Suprapubic skin (tissue), 4 donors: ENCODE measurements around the gene ETS1. TPM values are rescaled to one million over a fixed set of nuclear protein-coding genes. Genes with fewer than 3 reads are reported as not detected.
A peak's percentile ranks its signal among the peaks of the same experiment; 100 is the strongest.

Experiments
- DNase-seq, 2 donors: peaks; one replicate each; pipeline ENCODE4 v3.0.0-alpha.2; 2019; ENCODE audit warnings: low spot score in 2 of 2
- H3K27ac ChIP-seq: fragments of 200-600 bp; sonication (generic); one replicate; pipeline ENCODE4 v1.5.1; 2019
- H3K27me3 ChIP-seq: fragments of 200-600 bp; sonication (generic); one replicate; pipeline ENCODE4 v1.5.1; 2019
- H3K36me3 ChIP-seq: fragments of 200-600 bp; sonication (generic); one replicate; pipeline ENCODE4 v1.5.1; 2019
- H3K4me1 ChIP-seq: fragments of 200-600 bp; sonication (generic); one replicate; pipeline ENCODE4 v1.5.1; 2019
- H3K4me3 ChIP-seq: fragments of 200-600 bp; sonication (generic); one replicate; pipeline ENCODE4 v1.5.1; 2019; ENCODE audit warnings: mild to moderate bottlenecking
- H3K9me3 ChIP-seq: fragments of 200-600 bp; sonication (generic); one replicate; pipeline ENCODE4 v1.5.1; 2019
- EP300 ChIP-seq: sonication (generic); formaldehyde crosslinking; IDR thresholded peaks from one replicate; pipeline ENCODE4 v1.6.1; 2017; ENCODE audit warnings: antibody characterized with exemption
- POLR2A ChIP-seq, 2 donors: fragments of 450-650 bp; IDR thresholded peaks; one replicate each; pipeline ENCODE4 v1.6.1; 2017; ENCODE audit warnings: antibody characterized with exemption in 2 of 2, mild to moderate bottlenecking in 2 of 2, moderate library complexity in 2 of 2
- POLR2AphosphoS5 ChIP-seq, 3 donors: sonication (generic); formaldehyde crosslinking; IDR thresholded peaks; one replicate each; pipeline ENCODE4 v1.6.1; 2017; ENCODE audit warnings: antibody characterized with exemption in 3 of 3
- WGBS: methylation state at CpG from one replicate; pipeline ENCODE4 v1.1.5; 2018; 5-methylcytosine and 5-hydroxymethylcytosine counted together
- total RNA-seq, 4 donors: library from RNA; depleted of rRNA; stranded (reverse); fragments of >200 nt; gene quantifications; one replicate each; pipeline ENCODE4 v1.1.0, GENCODE V29; 2016
- TF ChIP-seq, protein P1 (sequence below), 2 donors: fragments of 200-600 bp in 1 of 2; fragments of 450-650 bp in 1 of 2; sonication (generic) in 1 of 2; IDR thresholded peaks; one replicate each; pipeline ENCODE4 v1.5.1; 2016 to 2019; ENCODE audit warnings: antibody characterized with exemption in 2 of 2, mild to moderate bottlenecking in 1 of 2, moderate library complexity in 1 of 2

ETS1 gene
- total RNA-seq, 4 donors from 2014 or later: 21.7 to 42.6 (median 33.7) TPM

DNA sequence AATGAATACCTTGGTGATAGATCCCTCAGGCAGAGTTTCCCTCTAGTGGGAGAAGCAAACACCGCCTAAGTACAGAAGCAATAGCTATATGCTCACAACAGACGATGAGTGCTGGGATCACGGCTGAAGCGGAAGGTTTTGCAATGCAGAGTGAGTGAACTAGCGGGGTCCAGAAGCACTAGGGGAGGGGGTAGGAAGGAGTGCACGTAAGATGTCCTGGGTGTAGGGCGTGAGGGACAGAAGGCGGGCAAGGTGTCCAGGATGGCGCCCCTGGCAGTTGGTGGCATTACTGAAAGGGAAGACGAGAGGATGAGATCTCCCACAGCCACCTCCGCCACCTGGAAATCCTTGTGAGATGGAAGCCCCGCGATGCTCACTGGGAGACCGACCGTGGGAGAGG, 81.0 kb downstream of the ETS1 start:
- TF ChIP-seq EP300: no peak
- TF ChIP-seq POLR2AphosphoS5 (IDR thresholded peaks at IDR 0.05): no peak
- TF ChIP-seq POLR2A (IDR thresholded peaks at IDR 0.05): no peak
- TF ChIP-seq, protein P1, sequence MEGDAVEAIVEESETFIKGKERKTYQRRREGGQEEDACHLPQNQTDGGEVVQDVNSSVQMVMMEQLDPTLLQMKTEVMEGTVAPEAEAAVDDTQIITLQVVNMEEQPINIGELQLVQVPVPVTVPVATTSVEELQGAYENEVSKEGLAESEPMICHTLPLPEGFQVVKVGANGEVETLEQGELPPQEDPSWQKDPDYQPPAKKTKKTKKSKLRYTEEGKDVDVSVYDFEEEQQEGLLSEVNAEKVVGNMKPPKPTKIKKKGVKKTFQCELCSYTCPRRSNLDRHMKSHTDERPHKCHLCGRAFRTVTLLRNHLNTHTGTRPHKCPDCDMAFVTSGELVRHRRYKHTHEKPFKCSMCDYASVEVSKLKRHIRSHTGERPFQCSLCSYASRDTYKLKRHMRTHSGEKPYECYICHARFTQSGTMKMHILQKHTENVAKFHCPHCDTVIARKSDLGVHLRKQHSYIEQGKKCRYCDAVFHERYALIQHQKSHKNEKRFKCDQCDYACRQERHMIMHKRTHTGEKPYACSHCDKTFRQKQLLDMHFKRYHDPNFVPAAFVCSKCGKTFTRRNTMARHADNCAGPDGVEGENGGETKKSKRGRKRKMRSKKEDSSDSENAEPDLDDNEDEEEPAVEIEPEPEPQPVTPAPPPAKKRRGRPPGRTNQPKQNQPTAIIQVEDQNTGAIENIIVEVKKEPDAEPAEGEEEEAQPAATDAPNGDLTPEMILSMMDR (IDR thresholded peaks at IDR 0.05): no peak
- Histone ChIP-seq H3K36me3 (no peaks in the 10 kb centered on the region), H3K9me3 (no peaks in the 10 kb centered on the region), H3K27ac (peak overlapping the region; percentile 74), H3K27me3 (no peaks in the 10 kb centered on the region), H3K4me1 (peaks cover 71% of the 10 kb centered on the region), H3K4me3 (peak overlapping the region; percentile 33)
- DNase-seq: no peak
- 90% methylated on average over 15 of the region's 15 CpGs for WGBS

DNA sequence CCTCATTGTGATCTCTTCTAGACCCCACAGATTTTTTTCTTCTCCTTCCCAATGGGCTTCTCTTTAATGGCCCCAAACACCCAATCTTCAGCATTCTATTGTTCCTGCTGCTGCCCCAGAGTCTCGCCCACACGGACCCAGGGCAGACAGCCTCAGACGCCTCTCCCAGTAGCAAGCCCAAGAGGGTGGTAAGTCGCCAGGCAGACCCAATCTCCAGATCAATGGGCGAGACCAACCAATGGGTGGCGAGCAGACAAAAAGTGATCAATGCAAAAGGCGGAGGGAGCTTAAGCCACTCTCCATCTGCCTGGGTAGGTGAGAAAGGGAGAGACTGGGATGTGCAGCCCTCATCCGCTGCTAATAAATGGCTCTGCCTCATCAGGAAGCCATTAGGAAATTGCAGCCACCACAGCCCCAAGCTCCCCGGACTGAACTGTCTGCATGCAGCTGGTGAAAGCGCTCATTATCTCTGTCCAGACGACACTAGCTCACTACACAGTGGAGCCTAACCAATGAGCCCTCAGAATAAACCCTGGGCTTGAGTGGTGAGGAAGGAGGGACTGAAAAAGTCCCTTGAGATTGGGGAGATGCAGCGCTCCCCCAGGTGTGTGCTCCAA, 81.8 kb downstream of the ETS1 start:
- no peak for DNase-seq
- Histone ChIP-seq H3K27ac (no peak overlapping the region), H3K9me3 (no peaks in the 10 kb centered on the region), H3K27me3 (no peaks in the 10 kb centered on the region), H3K36me3 (no peaks in the 10 kb centered on the region), H3K4me3 (no peak overlapping the region), H3K4me1 (peaks cover 76% of the 10 kb centered on the region)
- TF ChIP-seq, protein P1 (IDR thresholded peaks at IDR 0.05): no peak
- TF ChIP-seq EP300 (no peak), POLR2A (IDR thresholded peaks at IDR 0.05) (no peak), POLR2AphosphoS5 (IDR thresholded peaks at IDR 0.05) (no peak)
- 78% methylated on average over 12 of the region's 12 CpGs for WGBS

DNA sequence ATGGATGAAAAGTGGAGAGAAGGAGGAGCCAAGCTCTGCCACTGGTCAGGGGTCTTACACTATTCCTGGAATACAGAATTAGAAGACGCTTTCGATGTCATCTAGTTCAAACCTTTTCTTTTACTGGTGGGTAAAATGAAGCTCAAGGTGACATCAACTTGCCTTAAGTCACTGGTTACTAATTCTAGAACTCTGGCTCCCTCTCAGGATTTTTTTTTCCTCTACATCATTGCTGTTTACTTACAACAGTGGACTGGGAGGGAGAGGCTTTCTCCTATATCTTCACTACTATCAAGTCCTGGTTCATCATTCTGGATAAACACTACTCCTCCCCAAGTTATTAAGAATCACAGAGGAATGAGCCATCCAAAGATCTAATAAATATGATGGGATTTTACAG, 82.9 kb downstream of the ETS1 start:
- Histone ChIP-seq H3K4me3 (no peak overlapping the region), H3K36me3 (no peaks in the 10 kb centered on the region), H3K4me1 (peaks cover 76% of the 10 kb centered on the region), H3K27ac (peak overlapping the region; percentile 39), H3K9me3 (no peaks in the 10 kb centered on the region), H3K27me3 (no peaks in the 10 kb centered on the region)
- no peak for DNase-seq
- 92% methylated on average over 2 of the region's 2 CpGs for WGBS
- TF ChIP-seq EP300 (no peak), POLR2AphosphoS5 (IDR thresholded peaks at IDR 0.05) (no peak), POLR2A (IDR thresholded peaks at IDR 0.05) (no peak)
- TF ChIP-seq, protein P1 (IDR thresholded peaks at IDR 0.05): no peak

DNA sequence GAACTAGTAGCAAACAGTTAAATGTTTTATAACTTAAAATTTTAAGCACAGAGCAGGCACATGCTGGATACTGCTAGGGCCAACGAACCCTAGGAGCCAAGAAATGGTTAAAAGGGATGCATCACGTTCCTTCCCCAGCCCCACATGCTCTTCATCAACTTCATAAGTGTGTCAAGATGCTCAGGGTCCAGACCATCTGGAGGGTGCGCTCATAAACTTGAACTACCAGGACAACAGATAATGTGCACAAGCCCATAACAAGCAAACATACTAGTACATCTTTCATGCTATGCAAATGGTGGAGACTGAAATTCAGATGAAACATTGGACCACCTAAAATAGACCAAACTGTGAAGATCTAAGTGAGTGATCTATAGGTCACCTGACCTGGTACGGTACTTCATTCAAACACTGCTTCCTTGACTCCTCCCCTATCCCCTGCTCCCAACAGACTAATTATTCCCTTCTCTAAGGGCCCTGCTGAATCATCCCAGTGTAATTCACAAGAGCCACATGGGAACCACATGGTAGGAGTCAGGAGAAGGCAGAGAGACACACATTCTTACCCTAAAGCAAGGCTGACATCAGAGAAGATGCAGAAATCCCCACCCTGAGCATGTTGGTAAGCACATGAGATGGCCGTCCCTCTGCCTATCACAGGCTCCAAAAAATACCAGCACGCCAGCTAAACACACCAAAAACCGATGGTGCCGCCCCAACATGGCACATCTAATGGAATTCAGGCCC, 83.9 kb downstream of the ETS1 start:
- no peaks in the 10 kb centered on the region for H3K36me3 ChIP-seq
- peaks cover 68% of the 10 kb centered on the region for H3K4me1 ChIP-seq
- peak overlapping the region; percentile 39 for H3K27ac ChIP-seq

DNA sequence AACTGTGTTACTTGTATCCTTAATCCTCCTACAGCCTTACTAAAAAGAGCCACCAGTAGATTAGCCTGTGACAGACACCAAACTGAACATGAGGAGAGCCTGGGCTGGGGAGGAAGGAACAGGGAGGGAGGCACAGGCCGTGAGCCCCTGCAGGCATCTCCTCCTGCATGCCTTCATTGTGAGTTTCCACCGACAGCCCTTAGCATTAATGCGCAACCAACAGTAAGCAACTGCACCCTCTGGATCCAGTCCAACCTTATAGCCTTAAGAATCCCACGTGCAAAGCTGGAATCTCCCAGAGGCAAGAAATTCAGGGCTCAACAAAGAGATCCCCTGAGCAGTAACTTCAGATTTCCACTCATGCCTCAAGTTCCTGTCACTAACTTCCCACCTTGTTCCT, 84.6 kb downstream of the ETS1 start:
- Histone ChIP-seq H3K9me3 (no peaks in the 10 kb centered on the region), H3K27ac (peak overlapping the region; percentile 15), H3K4me3 (no peak overlapping the region), H3K27me3 (no peaks in the 10 kb centered on the region), H3K4me1 (peaks cover 68% of the 10 kb centered on the region), H3K36me3 (no peaks in the 10 kb centered on the region)
- DNase-seq: no peak
- no peak for TF ChIP-seq POLR2A (IDR thresholded peaks at IDR 0.05)
- TF ChIP-seq POLR2AphosphoS5 (IDR thresholded peaks at IDR 0.05): no peak
- TF ChIP-seq EP300: no peak
- TF ChIP-seq, protein P1 (IDR thresholded peaks at IDR 0.05): no peak
- WGBS: 49% methylated on average over 4 of the region's 4 CpGs

More for the DNA sequence above, 83.9 kb downstream of the ETS1 start:
- no peaks in the 10 kb centered on the region for H3K9me3 ChIP-seq
- 57% methylated on average over 8 of the region's 8 CpGs for WGBS
- TF ChIP-seq POLR2A (IDR thresholded peaks at IDR 0.05) (no peak), EP300 (no peak), POLR2AphosphoS5 (IDR thresholded peaks at IDR 0.05) (no peak)
- no peak for DNase-seq
- no peak overlapping the region for H3K4me3 ChIP-seq
- no peaks in the 10 kb centered on the region for H3K27me3 ChIP-seq
